SK-N-SH treated with all-trans-retinoic acid at 6 μM for 48 hours (cell line): ENCODE measurements around the gene LMF1.

Experiments
- CSDC2 ChIP-seq: fragments of 250-450 bp; sonication (Bioruptor Pico); IDR thresholded peaks from 2 replicates; pipeline ENCODE4 v1.5.0; 2020; ENCODE audit warnings: mild to moderate bottlenecking, moderate library complexity
- ISL1 ChIP-seq: fragments of 250-450 bp; sonication (Bioruptor Pico); IDR thresholded peaks from 2 replicates; pipeline ENCODE4 v2.1.2; 2022; ENCODE audit warnings: mild to moderate bottlenecking, moderate library complexity
- OSR1 ChIP-seq: fragments of 250-450 bp; sonication (Bioruptor Pico); IDR thresholded peaks from 2 replicates; pipeline ENCODE4 v1.8.0; 2022; ENCODE audit warnings: moderate library complexity, mild to moderate bottlenecking, inconsistent platforms
- SNAI2 ChIP-seq: fragments of 250-450 bp; sonication (Bioruptor Pico); IDR thresholded peaks from 2 replicates; pipeline ENCODE4 v1.5.0; 2020; ENCODE audit warnings: mild to moderate bottlenecking, moderate library complexity
- TCF4 ChIP-seq: fragments of 250-450 bp; sonication (Bioruptor Pico); IDR thresholded peaks from 2 replicates; pipeline ENCODE4 v1.8.0; 2021; ENCODE audit warnings: mild to moderate bottlenecking, moderate library complexity, borderline replicate concordance
- TOX ChIP-seq: fragments of 250-450 bp; sonication (Bioruptor Pico); IDR thresholded peaks from 2 replicates; pipeline ENCODE4 v1.8.0; 2021; ENCODE audit warnings: mild to moderate bottlenecking, moderate library complexity, borderline replicate concordance
- ZFP30 ChIP-seq: fragments of 450-650 bp; formaldehyde crosslinking; IDR thresholded peaks from 2 replicates; pipeline ENCODE4 v1.5.0; 2022; ENCODE audit warnings: mild to moderate bottlenecking, moderate library complexity
- ZNF70 ChIP-seq: fragments of 450-650 bp; formaldehyde crosslinking; IDR thresholded peaks from 2 replicates; pipeline ENCODE4 v1.5.0; 2020; ENCODE audit warnings: mild to moderate bottlenecking, moderate library complexity
- ZNF8 ChIP-seq: fragments of 450-650 bp; formaldehyde crosslinking; IDR thresholded peaks from 2 replicates; pipeline ENCODE4 v1.5.0; 2020; ENCODE audit warnings: mild to moderate bottlenecking, moderate library complexity
- TF ChIP-seq, protein P1 (sequence below): fragments of 250-450 bp; sonication (Bioruptor Pico); IDR thresholded peaks from 2 replicates; pipeline ENCODE4 v1.8.0; 2020; ENCODE audit warnings: mild to moderate bottlenecking, moderate library complexity, borderline replicate concordance
- TF ChIP-seq, protein P2 (sequence below): fragments of 250-450 bp; sonication (Bioruptor Pico); IDR thresholded peaks from 2 replicates; pipeline ENCODE4 v1.5.0; 2020; ENCODE audit warnings: mild to moderate bottlenecking, moderate library complexity
- TF ChIP-seq, protein P3 (sequence below): fragments of 250-450 bp; sonication (Bioruptor Pico); IDR thresholded peaks from 2 replicates; pipeline ENCODE4 v1.5.1; 2021; ENCODE audit warnings: mild to moderate bottlenecking, moderate library complexity
- TF ChIP-seq, protein P4 (sequence below): fragments of 250-450 bp; sonication (Bioruptor Pico); IDR thresholded peaks from 2 replicates; pipeline ENCODE4 v1.5.1; 2020; ENCODE audit warnings: low read depth, mild to moderate bottlenecking, moderate library complexity

GRCh38 chr16:888901-889570, 81.7 kb downstream of the LMF1 start:
- TF ChIP-seq OSR1 (CRISPR knock-in tag) (no peak), SNAI2 (CRISPR knock-in tag) (no peak), ZNF8 (no peak), ISL1 (CRISPR knock-in tag) (no peak), TCF4 (CRISPR knock-in tag) (no peak), CSDC2 (CRISPR knock-in tag) (no peak), ZNF70 (no peak), ZFP30 (CRISPR knock-in tag) (no peak), TOX (CRISPR knock-in tag) (no peak)
- TF ChIP-seq, protein P1, sequence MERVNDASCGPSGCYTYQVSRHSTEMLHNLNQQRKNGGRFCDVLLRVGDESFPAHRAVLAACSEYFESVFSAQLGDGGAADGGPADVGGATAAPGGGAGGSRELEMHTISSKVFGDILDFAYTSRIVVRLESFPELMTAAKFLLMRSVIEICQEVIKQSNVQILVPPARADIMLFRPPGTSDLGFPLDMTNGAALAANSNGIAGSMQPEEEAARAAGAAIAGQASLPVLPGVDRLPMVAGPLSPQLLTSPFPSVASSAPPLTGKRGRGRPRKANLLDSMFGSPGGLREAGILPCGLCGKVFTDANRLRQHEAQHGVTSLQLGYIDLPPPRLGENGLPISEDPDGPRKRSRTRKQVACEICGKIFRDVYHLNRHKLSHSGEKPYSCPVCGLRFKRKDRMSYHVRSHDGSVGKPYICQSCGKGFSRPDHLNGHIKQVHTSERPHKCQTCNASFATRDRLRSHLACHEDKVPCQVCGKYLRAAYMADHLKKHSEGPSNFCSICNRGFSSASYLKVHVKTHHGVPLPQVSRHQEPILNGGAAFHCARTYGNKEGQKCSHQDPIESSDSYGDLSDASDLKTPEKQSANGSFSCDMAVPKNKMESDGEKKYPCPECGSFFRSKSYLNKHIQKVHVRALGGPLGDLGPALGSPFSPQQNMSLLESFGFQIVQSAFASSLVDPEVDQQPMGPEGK (CRISPR knock-in tag): no peak
- TF ChIP-seq, protein P2, sequence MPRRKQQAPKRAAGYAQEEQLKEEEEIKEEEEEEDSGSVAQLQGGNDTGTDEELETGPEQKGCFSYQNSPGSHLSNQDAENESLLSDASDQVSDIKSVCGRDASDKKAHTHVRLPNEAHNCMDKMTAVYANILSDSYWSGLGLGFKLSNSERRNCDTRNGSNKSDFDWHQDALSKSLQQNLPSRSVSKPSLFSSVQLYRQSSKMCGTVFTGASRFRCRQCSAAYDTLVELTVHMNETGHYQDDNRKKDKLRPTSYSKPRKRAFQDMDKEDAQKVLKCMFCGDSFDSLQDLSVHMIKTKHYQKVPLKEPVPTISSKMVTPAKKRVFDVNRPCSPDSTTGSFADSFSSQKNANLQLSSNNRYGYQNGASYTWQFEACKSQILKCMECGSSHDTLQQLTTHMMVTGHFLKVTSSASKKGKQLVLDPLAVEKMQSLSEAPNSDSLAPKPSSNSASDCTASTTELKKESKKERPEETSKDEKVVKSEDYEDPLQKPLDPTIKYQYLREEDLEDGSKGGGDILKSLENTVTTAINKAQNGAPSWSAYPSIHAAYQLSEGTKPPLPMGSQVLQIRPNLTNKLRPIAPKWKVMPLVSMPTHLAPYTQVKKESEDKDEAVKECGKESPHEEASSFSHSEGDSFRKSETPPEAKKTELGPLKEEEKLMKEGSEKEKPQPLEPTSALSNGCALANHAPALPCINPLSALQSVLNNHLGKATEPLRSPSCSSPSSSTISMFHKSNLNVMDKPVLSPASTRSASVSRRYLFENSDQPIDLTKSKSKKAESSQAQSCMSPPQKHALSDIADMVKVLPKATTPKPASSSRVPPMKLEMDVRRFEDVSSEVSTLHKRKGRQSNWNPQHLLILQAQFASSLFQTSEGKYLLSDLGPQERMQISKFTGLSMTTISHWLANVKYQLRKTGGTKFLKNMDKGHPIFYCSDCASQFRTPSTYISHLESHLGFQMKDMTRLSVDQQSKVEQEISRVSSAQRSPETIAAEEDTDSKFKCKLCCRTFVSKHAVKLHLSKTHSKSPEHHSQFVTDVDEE (CRISPR knock-in tag): no peak
- TF ChIP-seq, protein P3, sequence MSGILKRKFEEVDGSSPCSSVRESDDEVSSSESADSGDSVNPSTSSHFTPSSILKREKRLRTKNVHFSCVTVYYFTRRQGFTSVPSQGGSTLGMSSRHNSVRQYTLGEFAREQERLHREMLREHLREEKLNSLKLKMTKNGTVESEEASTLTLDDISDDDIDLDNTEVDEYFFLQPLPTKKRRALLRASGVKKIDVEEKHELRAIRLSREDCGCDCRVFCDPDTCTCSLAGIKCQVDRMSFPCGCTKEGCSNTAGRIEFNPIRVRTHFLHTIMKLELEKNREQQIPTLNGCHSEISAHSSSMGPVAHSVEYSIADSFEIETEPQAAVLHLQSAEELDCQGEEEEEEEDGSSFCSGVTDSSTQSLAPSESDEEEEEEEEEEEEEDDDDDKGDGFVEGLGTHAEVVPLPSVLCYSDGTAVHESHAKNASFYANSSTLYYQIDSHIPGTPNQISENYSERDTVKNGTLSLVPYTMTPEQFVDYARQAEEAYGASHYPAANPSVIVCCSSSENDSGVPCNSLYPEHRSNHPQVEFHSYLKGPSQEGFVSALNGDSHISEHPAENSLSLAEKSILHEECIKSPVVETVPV (CRISPR knock-in tag): no peak
- TF ChIP-seq, protein P4, sequence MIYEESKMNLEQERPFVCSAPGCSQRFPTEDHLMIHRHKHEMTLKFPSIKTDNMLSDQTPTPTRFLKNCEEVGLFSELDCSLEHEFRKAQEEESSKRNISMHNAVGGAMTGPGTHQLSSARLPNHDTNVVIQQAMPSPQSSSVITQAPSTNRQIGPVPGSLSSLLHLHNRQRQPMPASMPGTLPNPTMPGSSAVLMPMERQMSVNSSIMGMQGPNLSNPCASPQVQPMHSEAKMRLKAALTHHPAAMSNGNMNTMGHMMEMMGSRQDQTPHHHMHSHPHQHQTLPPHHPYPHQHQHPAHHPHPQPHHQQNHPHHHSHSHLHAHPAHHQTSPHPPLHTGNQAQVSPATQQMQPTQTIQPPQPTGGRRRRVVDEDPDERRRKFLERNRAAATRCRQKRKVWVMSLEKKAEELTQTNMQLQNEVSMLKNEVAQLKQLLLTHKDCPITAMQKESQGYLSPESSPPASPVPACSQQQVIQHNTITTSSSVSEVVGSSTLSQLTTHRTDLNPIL: no peak
